Tibial nerve (tissue), 3 donors: ENCODE data around the gene RAD51D.

Source experiments
- CTCF ChIP-seq, 5 experiments: fragments of 200-600 bp in 3 of 5; fragments of 450-650 bp in 2 of 5; sonication (generic) in 3 of 5; IDR thresholded peaks; one replicate each; pipeline ENCODE4 v1.5.1; 2016 to 2019; ENCODE audit warnings: antibody characterized with exemption in 5 of 5, mild to moderate bottlenecking in 3 of 5, moderate library complexity in 2 of 5
- POLR2A ChIP-seq, 2 donors: fragments of 450-650 bp; IDR thresholded peaks; one replicate each; pipeline ENCODE4 v1.6.1; 2017; ENCODE audit warnings: antibody characterized with exemption in 2 of 2, mild to moderate bottlenecking in 2 of 2, moderate library complexity in 2 of 2

- TF ChIP-seq CTCF (IDR thresholded peaks at IDR 0.05) (no peak), POLR2A (IDR thresholded peaks at IDR 0.05) (no peak)
These were observed 41.7 kb upstream of the RAD51D start for GRCh38 chr17:35161281-35161761.
